ENCODE results near the gene TBC1D22A.

DNA sequence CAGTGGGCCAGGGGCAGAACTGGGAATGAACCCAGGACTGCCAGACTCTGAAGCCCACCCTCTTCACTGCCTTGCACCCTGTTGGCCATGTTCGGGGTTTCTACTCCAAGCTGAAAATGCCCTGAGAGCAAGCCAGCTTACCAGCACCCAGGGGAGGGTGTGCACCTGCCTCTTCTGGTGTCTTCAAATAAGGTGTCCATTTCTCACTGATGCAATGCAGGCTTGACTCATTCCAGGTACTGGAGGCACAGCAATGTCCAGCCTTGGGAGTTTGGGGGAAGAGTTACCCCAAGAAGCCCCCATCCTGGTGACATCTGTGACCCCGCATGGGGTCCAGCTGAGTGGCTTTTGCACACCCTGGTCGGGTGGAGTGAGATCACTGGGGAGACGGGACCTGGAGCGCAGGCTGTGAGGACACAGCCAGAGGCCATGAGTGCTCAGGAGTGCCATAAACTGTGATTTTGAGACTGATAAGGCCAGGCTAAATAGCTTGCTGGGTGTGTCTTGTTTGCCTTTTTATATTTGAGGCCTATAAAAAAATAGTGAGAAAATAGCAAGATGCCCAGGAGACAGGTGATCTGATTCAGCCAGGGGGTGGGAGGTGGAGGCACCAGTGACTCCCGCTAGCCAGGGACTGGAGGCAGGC, 19.8 kb upstream of the TBC1D22A start:
- no peak for TF ChIP-seq CTCF (IDR thresholded peaks at IDR 0.05)
- TF ChIP-seq POLR2A (IDR thresholded peaks at IDR 0.05), result no peak
- no peak for TF ChIP-seq POLR2AphosphoS5 (IDR thresholded peaks at IDR 0.05)

Measured in gastroesophageal sphincter (tissue), 3 donors.